Measurements from ENCODE around the gene LRMDA.

Gene LRMDA

GRCh38 chr10:75646218-75646915, 214.9 kb downstream of the LRMDA start:
- no peak for DNase-seq (ENCODE audit: low spot score)

DNA sequence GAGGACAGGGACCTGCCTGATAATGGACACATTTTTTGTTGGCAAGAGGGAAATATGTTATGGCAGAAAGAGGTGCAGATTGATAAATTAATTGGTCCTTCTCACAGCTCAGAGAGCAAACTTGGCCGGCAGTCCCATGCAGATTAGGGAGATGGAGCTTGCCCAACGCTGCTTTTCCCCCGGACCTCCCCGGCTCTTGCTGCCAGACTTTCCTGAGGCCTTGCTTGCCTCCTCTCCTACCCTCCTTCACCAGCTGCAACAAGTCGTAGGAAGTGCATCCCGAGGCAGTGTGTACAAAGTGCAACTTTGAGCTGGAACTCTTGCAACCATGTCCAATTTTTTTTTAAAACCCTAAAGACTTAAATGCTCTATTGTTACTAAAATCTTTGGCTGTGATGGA, 215.5 kb downstream of the LRMDA start:
- DNase-seq (ENCODE audit: low spot score), result no peak

- no peak for DNase-seq (ENCODE audit: low spot score)
Observed at GRCh38 chr10:75647675-75648074, 216.3 kb downstream of the LRMDA start.

DNA sequence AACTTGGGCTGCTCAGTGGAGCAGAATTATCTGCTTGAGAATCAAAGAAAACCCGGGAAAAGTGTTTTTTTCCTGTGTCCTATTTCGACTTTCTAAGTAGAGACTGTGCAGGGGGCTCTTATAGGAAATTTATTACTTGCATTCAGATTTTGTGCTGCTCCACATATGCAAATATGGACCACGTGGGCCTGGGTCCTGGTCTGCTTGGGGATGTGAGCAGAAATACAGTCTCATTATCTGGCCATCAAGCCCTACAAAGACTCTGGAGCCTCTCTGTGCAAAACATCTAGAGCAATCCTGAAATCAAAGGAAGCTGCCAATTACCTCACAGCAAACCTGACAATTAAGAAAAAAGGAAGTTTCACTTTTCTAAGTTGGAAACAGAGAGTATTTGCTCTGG, 216.9 kb downstream of the LRMDA start:
- DNase-seq (ENCODE audit: low spot score), result no peak

DNA sequence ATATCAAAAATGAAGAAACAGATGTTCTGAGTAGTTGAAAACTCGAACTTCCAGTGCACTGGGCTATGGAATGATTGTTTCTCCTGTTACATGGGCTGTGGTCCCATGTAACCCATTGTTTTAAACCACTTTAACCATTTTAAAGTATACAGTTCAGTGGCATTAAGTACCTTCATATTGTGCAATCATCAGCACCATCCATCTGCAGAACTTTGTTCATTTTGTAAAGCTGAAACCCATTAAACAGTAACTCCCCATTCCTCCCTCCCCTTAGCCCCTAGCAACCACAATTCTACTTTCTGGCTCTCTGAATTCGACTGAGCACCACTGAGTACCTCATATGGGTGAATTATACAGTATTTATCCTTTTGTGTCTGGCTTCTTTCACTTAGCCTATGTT, 217.4 kb downstream of the LRMDA start:
- no peak for DNase-seq (ENCODE audit: low spot score)

GRCh38 chr10:75649466-75649865, 218.0 kb downstream of the LRMDA start:
- DNase-seq (ENCODE audit: low spot score), result no peak

DNA sequence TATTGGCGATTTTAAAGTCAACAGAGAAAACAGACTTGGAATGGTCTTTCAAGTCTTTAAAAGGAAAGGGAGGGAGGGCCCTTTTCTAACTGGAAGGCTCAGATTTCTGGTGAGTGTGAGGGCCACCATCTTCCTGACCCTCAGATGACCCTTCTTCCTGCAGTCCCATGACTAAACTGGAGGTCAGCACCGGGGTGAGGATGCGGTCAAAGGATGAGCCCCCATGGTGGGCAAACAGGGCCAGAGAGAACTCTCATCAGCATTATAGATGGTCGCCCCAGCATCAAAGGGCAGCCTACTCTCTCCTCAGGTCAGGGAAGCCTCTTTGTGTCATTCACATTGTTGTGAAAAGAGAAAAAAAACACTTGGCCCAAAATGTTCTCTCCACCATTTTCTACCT, 219.2 kb downstream of the LRMDA start:
- DNase-seq (ENCODE audit: low spot score), result no peak

- no peak for DNase-seq (ENCODE audit: low spot score)
Observed at GRCh38 chr10:75651417-75651816, 220.0 kb downstream of the LRMDA start.

DNA sequence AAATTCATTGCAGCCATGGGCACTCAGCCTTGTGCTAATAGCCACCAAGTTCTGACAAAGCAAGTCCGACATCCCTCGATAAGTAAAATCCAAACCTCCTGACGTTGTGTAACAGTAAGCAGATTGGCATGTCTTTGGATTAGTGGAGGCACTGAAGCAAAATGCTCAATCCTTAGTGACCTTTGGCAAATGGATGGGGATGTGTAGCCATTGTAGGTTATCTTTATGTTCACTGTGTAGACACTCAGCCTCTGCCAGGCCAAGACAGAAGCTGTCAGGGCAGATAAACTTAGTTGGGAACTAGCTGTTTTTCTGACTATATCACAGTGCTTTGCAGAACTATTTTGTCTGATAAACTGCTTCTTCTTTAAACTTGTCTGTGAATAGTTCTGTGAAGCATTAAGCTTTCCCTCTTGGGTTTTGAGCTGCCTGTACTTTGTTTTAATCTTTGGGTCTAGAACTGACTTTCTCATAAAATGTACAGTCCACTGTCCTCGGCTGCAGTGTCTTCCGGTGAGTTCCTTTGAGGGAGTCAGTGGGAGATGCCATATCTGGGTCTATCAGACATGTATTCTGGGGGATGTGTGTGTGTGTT, 220.8 kb downstream of the LRMDA start:
- DNase-seq (ENCODE audit: low spot score), result no peak

DNA sequence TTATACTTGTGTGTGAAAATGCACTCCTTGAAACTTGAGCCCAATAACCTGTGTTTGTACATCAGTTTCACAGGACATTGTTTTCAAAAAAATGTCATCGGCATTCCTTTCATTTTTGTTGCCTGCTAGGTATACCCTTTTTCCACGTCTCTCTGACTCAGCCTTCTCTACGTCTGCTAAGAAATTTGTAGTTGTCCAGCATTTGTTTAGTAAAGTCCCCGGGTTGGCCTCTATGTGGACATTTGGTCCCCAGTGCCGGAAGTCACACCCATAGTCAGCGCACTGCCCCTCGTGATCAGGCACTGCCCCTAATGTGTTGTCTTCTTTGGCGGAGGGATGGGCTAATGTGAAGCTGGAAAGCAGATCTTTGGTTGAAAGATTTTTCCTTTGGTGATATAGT, 222.3 kb downstream of the LRMDA start:
- DNase-seq (ENCODE audit: low spot score), result no peak

DNA sequence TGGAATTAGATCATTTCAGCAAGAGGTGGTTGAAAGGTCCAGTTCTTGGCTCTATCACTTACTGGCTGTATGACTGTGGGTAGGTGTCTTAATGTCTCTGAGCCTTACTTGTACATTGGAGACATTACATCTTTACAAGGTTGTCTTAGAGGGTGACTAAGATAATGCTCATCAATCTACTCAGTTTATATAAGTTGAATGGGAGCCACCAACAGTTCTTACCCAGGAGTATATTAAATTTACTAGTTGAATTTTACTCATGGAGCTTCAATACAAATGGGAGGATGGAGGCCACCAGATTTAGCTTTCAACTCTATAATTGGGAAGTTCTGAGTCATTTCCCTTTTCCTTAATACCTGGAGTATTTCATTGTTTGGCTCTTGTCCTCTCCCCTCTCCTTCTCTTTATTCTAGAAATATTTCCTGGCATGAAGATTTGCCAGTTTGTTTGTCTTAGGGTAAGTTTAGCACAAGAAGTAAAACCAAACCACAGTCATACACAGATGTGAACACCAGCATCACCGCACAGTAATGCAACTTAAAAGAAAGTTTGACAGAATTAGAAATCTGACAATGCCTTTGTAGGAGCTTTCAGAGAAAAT, 222.8 kb downstream of the LRMDA start:
- DNase-seq (ENCODE audit: low spot score), result no peak

- DNase-seq (ENCODE audit: low spot score), result no peak
Observed at GRCh38 chr10:75654772-75655171, 223.3 kb downstream of the LRMDA start.

DNA sequence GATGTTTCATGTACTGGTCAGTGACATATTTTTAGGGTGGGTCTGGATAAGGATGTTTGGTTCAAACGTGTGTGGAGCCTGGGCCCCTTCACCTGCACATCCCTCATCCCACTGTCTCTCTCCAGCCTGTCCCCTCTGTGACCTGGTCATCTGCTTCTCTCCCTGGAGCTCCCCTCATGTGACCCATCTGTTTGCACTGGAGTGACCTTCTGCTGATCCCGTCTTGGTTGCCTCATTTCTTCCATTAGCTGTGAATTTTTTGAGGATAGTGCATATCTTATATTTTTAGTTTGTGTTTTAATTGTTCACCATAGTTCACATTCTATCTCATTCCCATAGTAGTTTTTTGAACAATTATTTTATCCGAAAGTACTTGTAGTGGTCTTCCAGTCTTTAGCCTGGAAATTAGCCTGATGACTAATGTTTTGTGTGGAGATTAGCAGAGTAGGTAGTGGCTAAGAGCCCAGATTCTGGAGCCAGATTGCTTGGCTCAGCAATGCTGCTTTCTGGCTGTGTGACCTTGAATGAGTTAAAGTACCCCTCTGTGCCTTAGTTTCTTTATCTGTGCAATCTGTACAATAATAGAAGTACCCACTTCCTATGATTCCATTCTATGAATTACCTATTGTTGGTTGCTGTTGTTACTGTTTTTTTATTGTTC, 224.5 kb downstream of the LRMDA start:
- no peak for DNase-seq (ENCODE audit: low spot score)

GRCh38 chr10:75657351-75657750, 225.9 kb downstream of the LRMDA start:
- no peak for DNase-seq (ENCODE audit: low spot score)

GRCh38 chr10:75658036-75658435, 226.6 kb downstream of the LRMDA start:
- DNase-seq (ENCODE audit: low spot score), result no peak

DNA sequence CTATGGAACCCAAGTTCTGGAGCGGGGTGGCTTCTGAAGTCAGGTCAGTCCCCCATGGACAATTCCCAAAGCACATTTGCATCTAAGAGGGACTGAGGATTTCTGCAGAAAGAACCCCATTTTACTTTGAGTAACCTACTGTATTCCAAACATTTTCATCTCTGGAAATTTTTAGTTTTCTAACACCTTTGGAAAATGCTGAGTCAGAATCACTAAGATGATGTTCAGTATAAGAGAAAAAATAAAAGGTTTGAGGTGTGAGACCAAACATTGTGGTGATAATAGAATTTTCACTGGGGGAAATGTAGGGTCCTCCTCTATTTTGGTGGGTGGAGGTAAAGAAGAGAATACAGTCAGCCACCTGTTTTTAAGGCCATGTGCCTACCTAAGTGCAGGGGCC, 227.1 kb downstream of the LRMDA start:
- no peak for DNase-seq (ENCODE audit: low spot score)

- no peak for DNase-seq (ENCODE audit: low spot score)
Observed at GRCh38 chr10:75658915-75659314, 227.5 kb downstream of the LRMDA start.

- DNase-seq (ENCODE audit: low spot score), result no peak
Observed at GRCh38 chr10:75660823-75661222, 229.4 kb downstream of the LRMDA start.

DNA sequence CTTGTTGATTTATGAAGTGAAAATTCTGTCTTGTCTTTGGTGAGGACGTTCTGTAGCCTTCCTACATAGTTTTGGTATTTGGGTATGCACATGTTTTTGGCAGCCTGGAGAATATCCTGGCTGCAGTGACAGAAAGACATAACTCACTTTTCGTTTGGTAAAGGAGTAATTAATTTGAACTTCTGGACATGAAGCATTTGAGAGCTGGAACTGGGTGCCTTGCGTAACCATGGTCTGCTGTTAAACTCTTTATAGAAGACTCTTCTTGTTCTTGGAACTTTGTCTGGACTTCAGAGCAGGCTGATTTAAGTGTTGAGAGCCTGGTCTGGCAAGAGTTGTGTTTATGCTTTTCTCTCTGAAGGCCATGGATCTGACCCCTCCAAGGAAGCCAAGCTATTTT, 231.3 kb downstream of the LRMDA start:
- no peak for DNase-seq (ENCODE audit: low spot score)

DNA sequence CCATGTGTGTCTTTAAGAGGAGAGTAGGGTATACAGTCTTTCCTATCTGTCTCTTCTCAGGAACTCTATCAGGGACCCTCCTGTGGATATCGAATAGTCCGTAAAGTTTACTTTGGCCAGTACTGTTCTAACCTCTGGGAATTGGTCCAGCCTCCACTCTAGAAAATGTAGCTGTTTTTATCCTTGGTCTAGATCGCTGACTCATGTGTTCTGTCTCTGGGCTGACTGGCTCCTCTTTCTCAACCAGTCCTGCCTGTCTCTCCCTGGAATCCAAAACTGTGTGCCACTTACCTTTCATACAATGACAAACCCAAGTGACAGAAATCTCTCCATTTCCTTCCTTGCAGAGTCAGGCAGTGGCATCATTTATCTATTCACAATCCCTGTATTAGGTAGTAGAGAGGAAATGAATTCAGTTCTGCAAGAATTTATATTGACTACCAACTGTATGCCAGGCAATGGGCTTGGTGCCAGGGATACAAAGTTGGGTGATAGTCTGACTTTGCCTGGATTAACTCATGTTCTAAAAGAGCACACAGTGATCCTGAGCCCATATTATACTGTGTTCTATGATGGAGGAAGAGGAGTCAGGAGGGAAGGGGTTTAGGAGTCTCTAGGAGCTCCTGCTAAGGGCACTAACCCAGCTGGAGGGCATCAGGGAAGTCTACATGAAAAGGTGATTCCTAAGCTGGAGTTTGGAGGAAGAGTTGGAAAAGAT, 232.7 kb downstream of the LRMDA start:
- no peak for DNase-seq (ENCODE audit: low spot score)

- no peak for DNase-seq (ENCODE audit: low spot score)
Observed at GRCh38 chr10:75664968-75665367, 233.5 kb downstream of the LRMDA start.

DNA sequence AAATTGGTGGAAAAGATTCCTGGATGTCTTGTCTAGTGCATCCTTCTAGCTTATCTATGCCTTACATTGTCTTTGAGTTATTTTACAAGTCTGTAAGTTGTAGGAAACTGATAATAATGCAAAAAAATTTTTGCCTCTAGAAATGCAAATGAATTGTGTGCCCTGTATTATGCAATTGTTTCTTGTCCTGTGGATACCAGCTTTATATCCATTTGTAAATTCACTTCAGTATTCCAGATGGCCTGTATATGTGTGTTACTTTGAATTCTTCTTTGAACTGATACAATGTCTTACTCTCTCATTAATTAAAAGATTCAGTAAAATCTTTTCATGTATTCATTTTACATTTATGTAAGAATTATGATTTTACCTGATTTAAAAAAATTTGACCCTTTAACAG, 234.3 kb downstream of the LRMDA start:
- no peak for DNase-seq (ENCODE audit: low spot score)
